B cell (primary cell): ENCODE data around the gene LMF2.

ENCODE experiments used
- EZH2 ChIP-seq: IDR thresholded peaks from 2 replicates; pipeline ENCODE4 v1.6.1; 2012; ENCODE audit warnings: borderline replicate concordance, low read depth, mild to moderate bottlenecking, moderate library complexity, low read length; ENCODE audit not compliant: insufficient read depth, poor library complexity, severe bottlenecking
- TF ChIP-seq, protein P1 (sequence below): fragments of 200-600 bp; IDR thresholded peaks from one replicate; pipeline ENCODE4 v1.8.0; 2022; ENCODE audit warnings: antibody characterized with exemption, mild to moderate bottlenecking

DNA sequence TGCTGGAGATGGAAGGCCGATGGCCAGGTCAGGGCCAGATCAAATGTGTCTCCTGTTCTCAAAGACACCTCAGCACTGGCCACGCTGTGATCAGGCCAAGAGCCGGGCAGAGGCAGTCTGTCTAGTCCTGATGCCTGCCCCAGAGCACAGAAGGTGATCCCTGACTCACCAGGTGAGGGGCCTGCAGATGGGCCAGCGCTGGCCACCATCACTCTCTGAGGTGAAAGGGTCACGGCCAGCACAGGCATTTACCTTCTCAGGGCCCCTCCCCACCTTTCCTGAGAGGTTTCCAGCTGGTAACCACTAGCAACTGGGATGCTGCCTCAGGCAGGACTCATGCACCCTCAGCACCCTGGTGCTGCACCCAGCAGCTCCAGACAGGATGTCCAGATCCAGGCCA, 35.5 kb downstream of the LMF2 start:
- TF ChIP-seq, protein P1, sequence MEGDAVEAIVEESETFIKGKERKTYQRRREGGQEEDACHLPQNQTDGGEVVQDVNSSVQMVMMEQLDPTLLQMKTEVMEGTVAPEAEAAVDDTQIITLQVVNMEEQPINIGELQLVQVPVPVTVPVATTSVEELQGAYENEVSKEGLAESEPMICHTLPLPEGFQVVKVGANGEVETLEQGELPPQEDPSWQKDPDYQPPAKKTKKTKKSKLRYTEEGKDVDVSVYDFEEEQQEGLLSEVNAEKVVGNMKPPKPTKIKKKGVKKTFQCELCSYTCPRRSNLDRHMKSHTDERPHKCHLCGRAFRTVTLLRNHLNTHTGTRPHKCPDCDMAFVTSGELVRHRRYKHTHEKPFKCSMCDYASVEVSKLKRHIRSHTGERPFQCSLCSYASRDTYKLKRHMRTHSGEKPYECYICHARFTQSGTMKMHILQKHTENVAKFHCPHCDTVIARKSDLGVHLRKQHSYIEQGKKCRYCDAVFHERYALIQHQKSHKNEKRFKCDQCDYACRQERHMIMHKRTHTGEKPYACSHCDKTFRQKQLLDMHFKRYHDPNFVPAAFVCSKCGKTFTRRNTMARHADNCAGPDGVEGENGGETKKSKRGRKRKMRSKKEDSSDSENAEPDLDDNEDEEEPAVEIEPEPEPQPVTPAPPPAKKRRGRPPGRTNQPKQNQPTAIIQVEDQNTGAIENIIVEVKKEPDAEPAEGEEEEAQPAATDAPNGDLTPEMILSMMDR: no peak
- no peak for TF ChIP-seq EZH2
